HEK293 (cell line): Measurements from ENCODE around the gene PDGFC.

Experiments used
- ZNF146 ChIP-seq: fragments of 450-650 bp; formaldehyde crosslinking; IDR thresholded peaks from 2 replicates; pipeline ENCODE4 v1.5.1; 2016; ENCODE audit warnings: missing biosample characterization, missing genetic modification characterization
- ZNF426 ChIP-seq: fragments of 450-650 bp; formaldehyde crosslinking; IDR thresholded peaks from 2 replicates; pipeline ENCODE4 v1.5.1; 2017; ENCODE audit warnings: missing biosample characterization, missing genetic modification characterization, mild to moderate bottlenecking, inconsistent platforms, moderate library complexity
- ZNF768 ChIP-seq: fragments of 450-650 bp; formaldehyde crosslinking; IDR thresholded peaks from 2 replicates; pipeline ENCODE4 v1.5.1; 2018; ENCODE audit warnings: missing biosample characterization, mild to moderate bottlenecking, missing genetic modification characterization
- TF ChIP-seq, protein P1 (sequence below): fragments of 450-650 bp; formaldehyde crosslinking; IDR thresholded peaks from 2 replicates; pipeline ENCODE4 v1.5.1; 2016; ENCODE audit warnings: missing biosample characterization, missing genetic modification characterization
- TF ChIP-seq, protein P2 (sequence below): fragments of 450-650 bp; formaldehyde crosslinking; IDR thresholded peaks from 2 replicates; pipeline ENCODE4 v1.5.1; 2016; ENCODE audit warnings: missing biosample characterization, missing genetic modification characterization

DNA sequence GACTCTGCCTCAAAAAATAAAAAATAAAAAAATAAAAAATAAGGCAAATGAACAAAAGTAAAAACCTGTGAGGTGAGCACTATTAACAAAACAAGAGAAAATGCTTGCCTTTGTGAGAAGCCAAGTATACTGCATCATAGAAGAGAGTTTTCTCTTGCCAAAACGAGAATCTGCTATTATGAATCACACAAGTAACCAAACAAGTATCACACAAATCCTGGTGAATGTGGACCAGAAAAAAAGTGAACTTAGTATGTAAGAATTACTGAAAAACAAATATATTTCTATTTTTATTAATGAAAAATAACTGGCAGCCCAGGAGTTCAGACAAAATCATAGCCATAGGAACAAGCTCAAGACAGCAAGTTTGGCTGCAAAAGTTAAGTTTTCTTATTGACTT is 193.5 kb downstream of the PDGFC start:
- TF ChIP-seq, protein P1, sequence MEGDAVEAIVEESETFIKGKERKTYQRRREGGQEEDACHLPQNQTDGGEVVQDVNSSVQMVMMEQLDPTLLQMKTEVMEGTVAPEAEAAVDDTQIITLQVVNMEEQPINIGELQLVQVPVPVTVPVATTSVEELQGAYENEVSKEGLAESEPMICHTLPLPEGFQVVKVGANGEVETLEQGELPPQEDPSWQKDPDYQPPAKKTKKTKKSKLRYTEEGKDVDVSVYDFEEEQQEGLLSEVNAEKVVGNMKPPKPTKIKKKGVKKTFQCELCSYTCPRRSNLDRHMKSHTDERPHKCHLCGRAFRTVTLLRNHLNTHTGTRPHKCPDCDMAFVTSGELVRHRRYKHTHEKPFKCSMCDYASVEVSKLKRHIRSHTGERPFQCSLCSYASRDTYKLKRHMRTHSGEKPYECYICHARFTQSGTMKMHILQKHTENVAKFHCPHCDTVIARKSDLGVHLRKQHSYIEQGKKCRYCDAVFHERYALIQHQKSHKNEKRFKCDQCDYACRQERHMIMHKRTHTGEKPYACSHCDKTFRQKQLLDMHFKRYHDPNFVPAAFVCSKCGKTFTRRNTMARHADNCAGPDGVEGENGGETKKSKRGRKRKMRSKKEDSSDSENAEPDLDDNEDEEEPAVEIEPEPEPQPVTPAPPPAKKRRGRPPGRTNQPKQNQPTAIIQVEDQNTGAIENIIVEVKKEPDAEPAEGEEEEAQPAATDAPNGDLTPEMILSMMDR (tag by site-specific recombination), result no peak
- no peak for TF ChIP-seq ZNF768
- TF ChIP-seq ZNF426 (tag by site-specific recombination), result no peak
- TF ChIP-seq, protein P2, sequence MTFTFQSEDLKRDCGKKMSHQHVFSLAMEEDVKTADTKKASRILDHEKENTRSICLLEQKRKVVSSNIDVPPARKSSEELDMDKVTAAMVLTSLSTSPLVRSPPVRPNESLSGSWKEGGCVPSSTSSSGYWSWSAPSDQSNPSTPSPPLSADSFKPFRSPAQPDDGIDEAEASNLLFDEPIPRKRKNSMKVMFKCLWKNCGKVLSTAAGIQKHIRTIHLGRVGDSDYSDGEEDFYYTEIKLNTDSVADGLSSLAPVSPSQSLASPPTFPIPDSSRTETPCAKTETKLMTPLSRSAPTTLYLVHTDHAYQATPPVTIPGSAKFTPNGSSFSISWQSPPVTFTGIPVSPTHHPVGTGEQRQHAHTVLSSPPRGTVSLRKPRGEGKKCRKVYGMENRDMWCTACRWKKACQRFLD, result no peak
- TF ChIP-seq ZNF146, result no peak
